Vagina (tissue), 2 donors: ENCODE data around the gene RNF217. TPM values are rescaled to one million over a fixed set of nuclear protein-coding genes. Genes with fewer than 3 reads are reported as not detected.
"Not testable (repeated sequence)": the region's sequence is repeated elsewhere in the genome, so short reads cannot be mapped to it uniquely, and the experiment has no call there.

ENCODE experiments used
- DNase-seq, 2 donors: peaks; one replicate each; pipeline ENCODE4 v3.0.0-alpha.2; 2017; ENCODE audit errors: extremely low spot score in 2 of 2
- H3K27ac ChIP-seq: fragments of 200-600 bp; sonication (generic); one replicate; pipeline ENCODE4 v1.5.1; 2019
- H3K27me3 ChIP-seq: fragments of 200-600 bp; sonication (generic); one replicate; pipeline ENCODE4 v1.5.1; 2019
- H3K36me3 ChIP-seq, 2 donors: fragments of 200-600 bp; sonication (generic); one replicate each; pipeline ENCODE4 v1.5.1; 2017 to 2019
- H3K4me1 ChIP-seq: fragments of 200-600 bp; sonication (generic); one replicate; pipeline ENCODE4 v1.5.1; 2019
- H3K4me3 ChIP-seq, 2 donors: fragments of 200-600 bp; sonication (generic); 1 replicate in 1 of 2; 2 replicates in 1 of 2; pipeline ENCODE4 v1.5.1; 2016 to 2019
- H3K9me3 ChIP-seq: fragments of 200-600 bp; sonication (generic); one replicate; pipeline ENCODE4 v1.5.1; 2019
- CTCF ChIP-seq, 3 experiments: fragments of 450-650 bp in 2 of 3; fragments of 200-600 bp in 1 of 3; sonication (generic) in 1 of 3; IDR thresholded peaks; one replicate each; pipeline ENCODE4 v1.5.1; 2017 to 2019; ENCODE audit warnings: antibody characterized with exemption in 3 of 3, mild to moderate bottlenecking in 2 of 3, moderate library complexity in 2 of 3
- POLR2A ChIP-seq, 2 donors: fragments of 450-650 bp; IDR thresholded peaks; one replicate each; pipeline ENCODE4 v1.6.1; 2017; ENCODE audit warnings: antibody characterized with exemption in 2 of 2, mild to moderate bottlenecking in 2 of 2, moderate library complexity in 2 of 2
- POLR2AphosphoS5 ChIP-seq, 2 donors: sonication (generic); formaldehyde crosslinking; IDR thresholded peaks; one replicate each; pipeline ENCODE4 v1.9.0; 2017; ENCODE audit warnings: antibody characterized with exemption in 2 of 2, mild to moderate bottlenecking in 2 of 2, low read depth in 1 of 2; ENCODE audit not compliant: insufficient read depth in 1 of 2
- intact Hi-C: fragments of 100-400 bp; cut with DNase I; formaldehyde crosslinking; loops from one replicate; pipeline ENCODE4 v1.15.1; 2023
- total RNA-seq: library from RNA; depleted of rRNA; stranded (reverse); fragments of >200 nt; gene quantifications from one replicate; pipeline ENCODE4 v1.2.3, GENCODE V29; 2016

Gene RNF217
- total RNA-seq, 1 donor from 2014 or later: 26.0 TPM

GRCh38 chr6:125074120-125074519, 111.9 kb downstream of the RNF217 start:
- Histone ChIP-seq H3K27me3 (no peaks in the 10 kb centered on the region), H3K4me3 (no peak overlapping the region), H3K27ac (no peak overlapping the region), H3K36me3 (peaks cover 0 to 24% of the 10 kb centered on the region in 2 donors), H3K4me1 (no peaks in the 10 kb centered on the region), H3K9me3 (no peaks in the 10 kb centered on the region)
- TF ChIP-seq POLR2A (IDR thresholded peaks at IDR 0.05): no peak
- no peak for TF ChIP-seq POLR2AphosphoS5 (IDR thresholded peaks at IDR 0.05; ENCODE audit: insufficient read depth in 1 of 2, low read depth in 1 of 2)
- no peak for TF ChIP-seq CTCF (IDR thresholded peaks at IDR 0.05)
- DNase-seq: no peak
- intact Hi-C loops: no loop called here

- H3K27ac ChIP-seq, H3K4me3 ChIP-seq, H3K9me3 ChIP-seq, H3K4me1 ChIP-seq, H3K27me3 ChIP-seq, intact Hi-C loops, DNase-seq: not testable (repeated sequence)
- peaks cover 0 to 24% of the 10 kb centered on the region in 2 donors for H3K36me3 ChIP-seq
Observed at GRCh38 chr6:125075073-125075472, 112.8 kb downstream of the RNF217 start.

- Histone ChIP-seq H3K27me3 (no peaks in the 10 kb centered on the region), H3K4me3 (no peak overlapping the region), H3K36me3 (peaks cover 0 to 24% of the 10 kb centered on the region in 2 donors), H3K9me3 (no peaks in the 10 kb centered on the region), H3K4me1 (no peaks in the 10 kb centered on the region), H3K27ac (no peak overlapping the region)
- no peak for DNase-seq
- TF ChIP-seq CTCF (IDR thresholded peaks at IDR 0.05): no peak
- no peak for TF ChIP-seq POLR2AphosphoS5 (IDR thresholded peaks at IDR 0.05; ENCODE audit: insufficient read depth in 1 of 2, low read depth in 1 of 2)
- no peak for TF ChIP-seq POLR2A (IDR thresholded peaks at IDR 0.05)
- intact Hi-C loops: no loop called here
Observed at GRCh38 chr6:125075741-125076481, 113.7 kb downstream of the RNF217 start.

GRCh38 chr6:125076482-125076742, 114.2 kb downstream of the RNF217 start:
- no peak for TF ChIP-seq CTCF (IDR thresholded peaks at IDR 0.05)
- TF ChIP-seq POLR2AphosphoS5 (IDR thresholded peaks at IDR 0.05; ENCODE audit: insufficient read depth in 1 of 2, low read depth in 1 of 2): no peak
- no peak for TF ChIP-seq POLR2A (IDR thresholded peaks at IDR 0.05)
- H3K4me3 ChIP-seq: no peak overlapping the region
- no peak for DNase-seq
- no peaks in the 10 kb centered on the region for H3K4me1 ChIP-seq
- intact Hi-C loops: no loop called here
- no peaks in the 10 kb centered on the region for H3K27me3 ChIP-seq
- H3K36me3 ChIP-seq: peaks cover 0 to 24% of the 10 kb centered on the region in 2 donors
- no peak overlapping the region for H3K27ac ChIP-seq
- no peaks in the 10 kb centered on the region for H3K9me3 ChIP-seq

- no peak overlapping the region for H3K27ac ChIP-seq
Observed at GRCh38 chr6:125077453-125077852, 115.2 kb downstream of the RNF217 start.

More at GRCh38 chr6:125077453-125077852, 115.2 kb downstream of the RNF217 start:
- no peaks in the 10 kb centered on the region for H3K9me3 ChIP-seq
- H3K4me1 ChIP-seq: no peaks in the 10 kb centered on the region
- no peaks in the 10 kb centered on the region for H3K27me3 ChIP-seq
- no peak for DNase-seq
- no peak overlapping the region for H3K4me3 ChIP-seq
- TF ChIP-seq POLR2AphosphoS5 (IDR thresholded peaks at IDR 0.05; ENCODE audit: insufficient read depth in 1 of 2, low read depth in 1 of 2) (no peak), CTCF (IDR thresholded peaks at IDR 0.05) (no peak), POLR2A (IDR thresholded peaks at IDR 0.05) (no peak)
- H3K36me3 ChIP-seq: peaks cover 0 to 24% of the 10 kb centered on the region in 2 donors
- intact Hi-C loops: no loop called here
